Esophagus muscularis mucosa (tissue), 4 donors: ENCODE results near the gene RAB14. TPM values are rescaled to one million over a fixed set of nuclear protein-coding genes. Genes with fewer than 3 reads are reported as not detected.

Experiments used
- DNase-seq: peaks from one replicate; pipeline ENCODE4 v3.0.0-alpha.2; 2017; ENCODE audit errors: extremely low spot score
- H3K27ac ChIP-seq, 4 donors: fragments of 200-600 bp; sonication (generic); replicated peaks in 1 of 4; 1 replicate in 3 of 4; 2 replicates in 1 of 4; pipeline ENCODE4 v1.5.1; 2016 to 2019; ENCODE audit warnings: mild to moderate bottlenecking in 1 of 4
- H3K27me3 ChIP-seq, 4 donors: fragments of 200-600 bp; sonication (generic); one replicate each; pipeline versions ENCODE4 v1.5.1 to v1.6.0; 2016 to 2019
- H3K36me3 ChIP-seq, 4 donors: fragments of 200-600 bp; sonication (generic); one replicate each; pipeline ENCODE4 v1.5.1; 2016 to 2019
- H3K4me1 ChIP-seq, 4 donors: fragments of 200-600 bp; sonication (generic); one replicate each; pipeline ENCODE4 v1.5.1; 2016 to 2019
- H3K4me3 ChIP-seq, 4 donors: fragments of 200-600 bp; sonication (generic); 1 replicate in 2 of 4; 2 replicates in 2 of 4; pipeline ENCODE4 v1.5.1; 2016 to 2019; ENCODE audit warnings: mild to moderate bottlenecking in 4 of 4, moderate library complexity in 1 of 4
- H3K9me3 ChIP-seq, 4 donors: fragments of 200-600 bp; sonication (generic); 1 replicate in 3 of 4; 2 replicates in 1 of 4; pipeline ENCODE4 v1.5.1; 2016 to 2019
- CTCF ChIP-seq, 3 experiments: fragments of 200-600 bp in 2 of 3; fragments of 450-650 bp in 1 of 3; sonication (generic) in 2 of 3; IDR thresholded peaks; one replicate each; pipeline ENCODE4 v1.5.1; 2017 to 2019; ENCODE audit warnings: antibody characterized with exemption in 3 of 3, mild to moderate bottlenecking in 2 of 3, moderate library complexity in 1 of 3
- EP300 ChIP-seq: sonication (generic); formaldehyde crosslinking; IDR thresholded peaks from one replicate; pipeline ENCODE4 v1.6.1; 2017; ENCODE audit warnings: antibody characterized with exemption
- POLR2A ChIP-seq: fragments of 450-650 bp; IDR thresholded peaks from one replicate; pipeline ENCODE4 v1.6.1; 2017; ENCODE audit warnings: antibody characterized with exemption, moderate library complexity, mild to moderate bottlenecking, low read depth
- POLR2AphosphoS5 ChIP-seq, 2 donors: sonication (generic); formaldehyde crosslinking; IDR thresholded peaks; one replicate each; pipeline ENCODE4 v1.6.1; 2017; ENCODE audit warnings: antibody characterized with exemption in 2 of 2
- WGBS: methylation state at CpG from one replicate; pipeline ENCODE4 v1.1.5; 2018; 5-methylcytosine and 5-hydroxymethylcytosine counted together
- intact Hi-C: fragments of 100-400 bp; cut with DNase I; formaldehyde crosslinking; loops from one replicate; pipeline ENCODE4 v1.15.1; 2023
- total RNA-seq, 4 donors: library from RNA; depleted of rRNA; stranded (reverse); fragments of >200 nt; gene quantifications; one replicate each; pipeline versions ENCODE4 v1.1.0 to v1.2.1, GENCODE V29; 2016

RAB14 gene
- total RNA-seq, 4 donors from 2014 or later, result 28.5 to 30.7 (median 29.5) TPM

GRCh38 chr9:121221664-121222055 lies 20.0 kb upstream of the RAB14 start:
- H3K4me3 ChIP-seq, result no peak overlapping the region
- no peaks in the 10 kb centered on the region for H3K27me3 ChIP-seq
- H3K9me3 ChIP-seq, result no peaks in the 10 kb centered on the region
- H3K27ac ChIP-seq, result no peak overlapping the region
- no peak for TF ChIP-seq CTCF (IDR thresholded peaks at IDR 0.05)
- no peak for TF ChIP-seq POLR2A
- TF ChIP-seq POLR2AphosphoS5 (IDR thresholded peaks at IDR 0.05), result no peak
- TF ChIP-seq EP300, result no peak
- H3K36me3 ChIP-seq, result no peaks in the 10 kb centered on the region
- H3K4me1 ChIP-seq, result peaks cover 0 to 9% (median 5%) of the 10 kb centered on the region in 4 donors
- DNase-seq, result no peak
- 100% methylated on average over 2 of the region's 2 CpGs for WGBS
- intact Hi-C loops, result loop anchor here (5.0 kb wide), 1 partner anchor 36 kb away; no protein-coding TSS in a partner anchor

- WGBS, result 77% methylated on average over 13 of the region's 13 CpGs
- H3K4me1 ChIP-seq, result peaks cover 0 to 9% (median 5%) of the 10 kb centered on the region in 4 donors
- H3K9me3 ChIP-seq, result no peaks in the 10 kb centered on the region
- no peak for TF ChIP-seq CTCF (IDR thresholded peaks at IDR 0.05)
- TF ChIP-seq POLR2A, result no peak
- no peak for TF ChIP-seq POLR2AphosphoS5 (IDR thresholded peaks at IDR 0.05)
- TF ChIP-seq EP300, result no peak
- H3K4me3 ChIP-seq, result no peak overlapping the region
- no peaks in the 10 kb centered on the region for H3K27me3 ChIP-seq
- no peak for DNase-seq
- H3K27ac ChIP-seq, result no peak overlapping the region
- intact Hi-C loops, result loop anchor here (5.0 kb wide), 1 partner anchor 36 kb away; no protein-coding TSS in a partner anchor
- H3K36me3 ChIP-seq, result no peaks in the 10 kb centered on the region
Measured at GRCh38 chr9:121220996-121221663, 19.5 kb upstream of the RAB14 start.

GRCh38 chr9:121219530-121219929 lies 17.9 kb upstream of the RAB14 start:
- TF ChIP-seq EP300 (no peak), CTCF (IDR thresholded peaks at IDR 0.05) (no peak), POLR2A (no peak), POLR2AphosphoS5 (IDR thresholded peaks at IDR 0.05) (no peak)
- Histone ChIP-seq H3K4me3 (no peak overlapping the region), H3K27ac (no peak overlapping the region), H3K9me3 (no peaks in the 10 kb centered on the region), H3K36me3 (no peaks in the 10 kb centered on the region), H3K4me1 (peaks cover 0 to 9% (median 5%) of the 10 kb centered on the region in 4 donors), H3K27me3 (no peaks in the 10 kb centered on the region)
- intact Hi-C loops, result no loop called here
- WGBS, result 92% methylated on average over 3 of the region's 3 CpGs
- no peak for DNase-seq

- no peak for TF ChIP-seq POLR2A
- no peak for TF ChIP-seq CTCF (IDR thresholded peaks at IDR 0.05)
- no peak for TF ChIP-seq POLR2AphosphoS5 (IDR thresholded peaks at IDR 0.05)
- TF ChIP-seq EP300, result no peak
- intact Hi-C loops, result no loop called here
- WGBS, result 96% methylated on average over 8 of the region's 8 CpGs
- Histone ChIP-seq H3K4me3 (no peak overlapping the region), H3K4me1 (peaks cover 0 to 10% (median 6%) of the 10 kb centered on the region in 4 donors), H3K36me3 (no peaks in the 10 kb centered on the region), H3K27me3 (no peaks in the 10 kb centered on the region), H3K9me3 (no peaks in the 10 kb centered on the region), H3K27ac (no peak overlapping the region)
- DNase-seq, result peak; percentile 45
Measured at GRCh38 chr9:121218357-121219027, 16.8 kb upstream of the RAB14 start.
